MM.1S (cell line): ENCODE results near the gene NUP85.

ENCODE experiments used
- EZH2phosphoT487 ChIP-seq: fragments of 300-600 bp; sonication (generic); IDR thresholded peaks from 2 replicates; pipeline ENCODE4 v1.6.1; 2018; ENCODE audit warnings: antibody characterized with exemption, low read length
- TF ChIP-seq, protein P1 (sequence below): fragments of 300-600 bp; sonication (generic); IDR thresholded peaks from 2 replicates; pipeline ENCODE4 v1.5.1; 2016; ENCODE audit warnings: antibody characterized with exemption, low read length, mixed read lengths

DNA sequence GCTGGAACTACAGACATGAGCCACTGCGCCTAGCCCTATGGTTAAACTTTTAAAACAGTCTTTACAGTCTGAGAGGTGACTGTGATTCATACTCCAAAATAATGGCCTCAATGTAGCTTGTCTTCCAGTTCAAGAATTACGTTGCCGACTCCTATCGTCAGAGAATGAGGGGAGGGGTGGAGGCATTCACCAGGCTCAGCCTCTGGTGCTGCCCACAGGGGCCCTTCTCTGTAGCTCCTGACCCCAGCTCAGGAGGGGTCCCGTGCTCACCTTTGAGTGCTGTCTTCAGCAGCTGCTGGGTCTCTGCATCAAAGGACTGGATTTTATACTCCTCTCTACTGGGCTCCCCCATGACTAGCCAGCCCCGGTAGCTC is 64.4 kb downstream of the NUP85 start:
- TF ChIP-seq, protein P1, sequence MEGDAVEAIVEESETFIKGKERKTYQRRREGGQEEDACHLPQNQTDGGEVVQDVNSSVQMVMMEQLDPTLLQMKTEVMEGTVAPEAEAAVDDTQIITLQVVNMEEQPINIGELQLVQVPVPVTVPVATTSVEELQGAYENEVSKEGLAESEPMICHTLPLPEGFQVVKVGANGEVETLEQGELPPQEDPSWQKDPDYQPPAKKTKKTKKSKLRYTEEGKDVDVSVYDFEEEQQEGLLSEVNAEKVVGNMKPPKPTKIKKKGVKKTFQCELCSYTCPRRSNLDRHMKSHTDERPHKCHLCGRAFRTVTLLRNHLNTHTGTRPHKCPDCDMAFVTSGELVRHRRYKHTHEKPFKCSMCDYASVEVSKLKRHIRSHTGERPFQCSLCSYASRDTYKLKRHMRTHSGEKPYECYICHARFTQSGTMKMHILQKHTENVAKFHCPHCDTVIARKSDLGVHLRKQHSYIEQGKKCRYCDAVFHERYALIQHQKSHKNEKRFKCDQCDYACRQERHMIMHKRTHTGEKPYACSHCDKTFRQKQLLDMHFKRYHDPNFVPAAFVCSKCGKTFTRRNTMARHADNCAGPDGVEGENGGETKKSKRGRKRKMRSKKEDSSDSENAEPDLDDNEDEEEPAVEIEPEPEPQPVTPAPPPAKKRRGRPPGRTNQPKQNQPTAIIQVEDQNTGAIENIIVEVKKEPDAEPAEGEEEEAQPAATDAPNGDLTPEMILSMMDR, result no peak
- TF ChIP-seq EZH2phosphoT487, result no peak
